GM19240 (cell line): ENCODE measurements around the gene GPR162.
"Not testable (repeated sequence)": the region's sequence is repeated elsewhere in the genome, so short reads cannot be mapped to it uniquely, and the experiment has no call there.

Experiments
- DNase-seq: peaks from one replicate; pipeline ENCODE4 v3.0.0; 2011; ENCODE audit warnings: low spot score; ENCODE audit not compliant: insufficient read length

GPR162 gene

DNA sequence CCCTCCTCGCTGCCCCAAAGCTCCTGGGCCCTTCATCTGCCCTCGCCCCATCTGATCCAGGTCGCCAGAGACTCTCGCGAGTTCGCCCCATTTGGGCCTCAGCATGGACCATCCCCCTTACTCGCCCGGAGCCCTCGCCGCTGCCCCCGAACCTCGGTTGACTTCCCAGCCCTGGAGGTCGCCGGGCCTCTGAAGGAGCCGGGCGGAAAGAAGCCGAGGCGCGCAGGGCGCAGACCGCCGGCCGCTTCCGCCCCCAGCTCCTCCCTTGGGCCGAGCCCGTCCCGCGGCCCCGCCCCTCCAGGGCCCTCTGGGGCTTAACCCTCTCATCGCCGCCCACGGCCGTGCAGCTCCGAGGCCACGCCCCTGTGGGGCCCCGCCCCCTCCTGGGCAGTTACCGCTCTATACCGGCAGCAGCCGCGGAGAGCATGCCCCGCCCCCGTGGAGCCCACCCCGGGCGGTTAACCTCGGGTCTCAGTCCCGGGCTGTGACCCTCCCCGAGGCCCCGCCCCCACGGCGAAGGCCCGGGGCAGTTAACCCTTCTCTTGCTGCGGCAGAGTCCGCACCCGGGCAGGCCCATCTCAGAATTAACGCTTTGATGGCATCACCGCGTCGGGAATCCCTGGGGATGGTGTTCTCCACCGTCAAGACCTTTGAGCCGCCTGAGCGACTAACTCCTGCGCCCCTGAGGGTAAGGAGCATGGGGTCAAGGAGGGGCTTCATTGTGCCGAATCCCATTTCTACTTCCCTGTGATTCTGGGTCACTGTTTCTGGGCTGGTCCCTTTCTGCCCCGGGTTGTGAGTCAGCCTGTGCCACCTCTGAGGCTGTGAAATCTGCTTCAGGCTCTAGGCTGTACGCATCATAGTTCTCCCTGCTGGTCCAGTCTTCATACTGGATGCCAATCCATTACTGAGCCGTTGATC, 51.7 kb downstream of the GPR162 start, which contains the start of gene SPSB2:
Gene SPSB2 (minus strand): TSS at position 210 of the 921 bp plus-strand sequence. CDS start 402 bp downstream, outside the sequence.
- peak; percentile 90 for DNase-seq

DNA sequence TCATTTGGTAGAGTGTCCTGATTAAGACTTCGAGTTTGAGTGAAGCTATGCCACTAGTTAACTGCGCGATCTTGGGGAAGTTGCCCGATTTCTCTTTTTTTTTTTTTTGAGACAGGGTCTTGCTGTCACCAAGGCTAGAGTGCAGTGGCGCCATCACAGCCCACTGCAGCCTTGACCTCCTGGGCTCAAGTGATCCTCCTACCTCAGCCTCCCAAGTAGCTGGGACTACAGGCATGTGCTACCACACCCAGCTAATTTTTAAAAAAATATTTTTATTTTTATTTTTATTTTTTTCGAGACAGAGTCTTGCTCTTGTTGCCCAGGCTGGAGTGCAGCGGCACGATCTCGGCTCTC, 52.4 kb downstream of the GPR162 start:
- DNase-seq: not testable (repeated sequence)
